NCI-H1436 (cell line): ENCODE data around the gene OBSL1.
A peak's percentile ranks its signal among the peaks of the same experiment; 100 is the strongest.

ENCODE experiments used
- DNase-seq: peaks from one replicate; lab custom pipeline; 2025; lab: John Stamatoyannopoulos, UW

Gene OBSL1

GRCh38 chr2:219549619-219550018 is 21.7 kb downstream of the OBSL1 start:
- no peak for DNase-seq

DNA sequence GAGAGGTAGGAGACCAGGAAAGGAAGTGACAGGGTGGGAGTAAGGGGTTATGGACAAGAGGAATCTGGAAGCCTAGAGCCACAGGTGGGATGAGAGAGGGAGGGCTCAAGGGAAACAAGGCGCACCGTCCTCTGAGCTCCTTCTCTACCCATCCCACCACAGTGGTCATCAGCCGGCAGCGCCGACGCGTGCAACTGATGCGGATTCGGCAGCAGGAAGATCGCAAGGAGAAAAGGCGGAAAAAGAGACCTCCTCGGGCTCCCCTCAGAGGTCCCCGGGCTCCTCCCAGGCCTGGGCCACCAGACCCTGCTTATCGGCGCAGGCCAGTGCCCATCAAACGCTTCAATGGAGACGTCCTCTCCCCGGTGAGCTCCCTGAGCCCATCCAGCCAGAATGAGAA is 22.3 kb downstream of the OBSL1 start:
- no peak for DNase-seq

- no peak for DNase-seq
These were observed 23.7 kb downstream of the OBSL1 start for GRCh38 chr2:219547621-219548020.

DNA sequence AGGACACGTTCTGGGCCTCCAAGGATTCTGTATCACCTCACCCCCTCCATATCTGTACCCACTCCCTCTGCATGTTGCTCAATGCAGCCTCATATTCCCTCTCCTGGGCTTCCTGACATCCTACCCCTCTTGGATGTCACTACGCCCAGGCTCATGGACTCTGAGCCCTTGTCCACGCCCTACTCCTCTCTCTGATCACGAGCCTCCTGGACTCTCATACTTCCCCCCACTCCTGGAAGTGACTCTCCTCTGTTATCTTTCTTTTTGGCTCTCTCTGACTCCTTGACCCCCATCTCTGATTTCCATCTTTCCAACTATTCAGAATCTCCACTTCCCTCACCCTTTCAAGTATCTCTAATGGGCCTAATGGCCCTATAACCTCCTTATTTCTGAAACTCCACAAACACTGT is 25.4 kb downstream of the OBSL1 start:
- no peak for DNase-seq

DNA sequence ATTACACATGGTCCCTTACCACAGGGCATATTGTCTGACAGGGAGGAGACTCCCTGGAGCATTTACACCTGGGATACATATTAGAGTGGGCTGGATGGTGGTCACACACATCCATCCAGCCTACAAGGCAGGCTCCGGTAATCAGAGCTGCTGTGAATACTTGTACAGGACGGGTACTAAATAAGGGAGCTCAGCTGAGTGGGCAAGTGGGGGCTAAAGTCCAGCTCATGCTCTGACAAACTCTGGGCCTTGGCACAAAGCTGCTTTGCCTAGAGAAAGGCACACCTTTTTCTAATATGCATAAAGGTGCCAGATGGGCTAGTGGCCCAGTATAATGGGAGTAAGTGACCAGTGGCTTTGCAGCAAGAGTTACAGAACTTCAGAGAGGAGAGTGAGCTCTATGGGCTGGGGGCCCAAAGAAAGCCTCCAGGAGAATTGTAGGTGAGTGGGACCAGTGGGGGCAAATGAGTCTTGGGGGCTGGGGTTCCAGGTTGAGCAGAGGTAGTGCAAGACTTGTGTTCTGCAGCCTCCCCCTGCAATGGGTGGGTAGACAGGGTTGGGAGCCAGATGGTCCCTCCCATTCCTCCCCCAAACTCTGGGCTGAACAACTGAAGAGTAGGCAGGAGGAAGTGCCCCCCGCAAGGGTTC is 25.9 kb downstream of the OBSL1 start:
- DNase-seq: no peak

DNA sequence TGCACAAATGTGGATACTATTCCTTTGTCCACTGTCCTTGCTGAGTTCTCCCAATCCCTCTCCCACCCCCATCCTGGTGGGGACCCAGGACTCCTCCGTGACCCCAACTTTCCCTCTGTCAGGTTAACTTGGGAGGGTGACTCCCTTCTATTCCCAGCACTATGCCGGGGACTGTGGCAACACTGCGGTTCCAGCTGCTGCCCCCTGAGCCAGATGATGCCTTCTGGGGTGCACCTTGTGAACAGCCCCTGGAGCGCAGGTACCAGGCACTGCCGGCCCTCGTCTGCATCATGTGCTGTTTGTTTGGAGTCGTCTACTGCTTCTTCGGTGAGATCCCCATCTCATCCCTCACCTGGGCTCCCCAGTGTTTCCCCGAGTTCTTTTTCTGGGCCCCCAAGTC is 26.8 kb downstream of the OBSL1 start:
- DNase-seq: no peak

DNA sequence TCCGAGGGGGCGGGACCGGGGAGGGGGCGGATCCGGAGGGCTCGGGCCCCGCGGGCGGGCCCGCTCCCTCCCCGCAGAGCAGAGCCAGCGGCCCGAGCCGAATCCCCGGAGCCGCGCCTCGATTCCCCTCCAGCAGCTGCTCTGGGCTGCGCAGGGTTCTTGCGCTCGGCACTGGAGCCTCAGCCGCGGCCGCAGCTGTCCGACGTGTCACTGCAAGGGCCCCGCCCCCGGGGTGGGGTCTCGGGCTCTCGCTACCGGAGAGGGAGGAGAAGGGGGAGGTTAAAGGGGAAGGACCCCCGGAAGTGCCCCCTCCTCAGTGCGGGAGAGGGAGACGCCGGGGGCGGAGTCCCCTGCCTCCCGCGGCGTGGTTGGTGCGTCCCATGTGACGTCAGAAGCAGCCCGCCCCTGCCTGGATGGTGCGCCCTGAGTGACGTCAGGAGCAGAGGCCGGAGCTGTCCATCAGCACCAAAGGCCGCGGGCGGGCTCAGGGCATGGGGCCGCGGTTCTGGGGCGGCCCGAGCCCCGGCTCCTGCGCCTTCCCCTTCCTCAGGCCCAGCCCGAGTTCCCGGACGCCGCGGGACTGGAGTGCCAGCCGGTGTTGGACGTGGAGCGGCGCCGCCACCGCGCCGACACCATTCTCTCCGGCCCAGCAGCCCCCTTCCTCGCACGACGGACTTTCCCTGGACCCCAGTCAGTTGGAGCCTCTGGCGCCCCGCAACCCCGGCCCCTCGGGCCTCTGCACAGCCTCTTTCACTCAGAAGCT is 27.6 kb downstream of the OBSL1 start, which contains the start of the genes CHPF and TMEM198:
TSS of gene CHPF (minus strand) at position 214 of the 763 bp plus-strand sequence. CDS start 271 bp downstream, outside the sequence.
TSS of gene TMEM198 (plus strand) at position 433 of the 763 bp plus-strand sequence. CDS start 700 bp downstream, outside the sequence.
- DNase-seq: peak; percentile 97

DNA sequence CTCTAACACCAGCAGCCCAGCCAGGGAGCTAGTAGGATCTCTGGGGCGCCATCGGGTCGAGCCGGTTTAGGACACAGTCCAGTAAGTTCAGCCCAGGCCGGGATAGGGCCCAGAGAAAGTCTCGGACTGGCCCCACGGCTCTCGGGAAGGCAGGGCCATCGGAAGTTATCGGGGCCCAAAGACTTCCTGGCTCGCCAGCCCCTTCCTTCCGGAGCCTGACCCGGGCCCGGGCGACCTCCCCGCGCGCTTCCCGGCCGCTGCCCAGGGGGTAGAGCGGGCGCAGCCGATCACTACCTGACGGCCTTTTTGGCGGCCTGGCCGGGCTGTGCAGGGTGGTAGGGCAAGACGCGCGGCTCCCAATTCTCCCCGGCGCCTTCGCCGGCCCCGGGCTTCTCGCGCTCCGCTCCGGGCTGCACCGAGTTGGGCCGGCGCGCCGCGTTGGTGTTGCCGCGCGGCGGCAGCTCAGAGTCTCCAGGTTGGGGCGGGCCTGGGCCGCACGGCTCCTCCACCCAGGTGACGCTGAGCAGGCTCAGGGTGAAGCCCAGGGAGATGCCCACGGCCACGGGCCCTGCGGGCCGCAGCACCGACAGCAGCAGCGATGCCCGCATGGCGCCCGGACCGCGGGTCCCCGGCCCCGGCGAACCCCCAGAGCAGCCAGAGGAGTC is 28.3 kb downstream of the OBSL1 start:
- no peak for DNase-seq

DNA sequence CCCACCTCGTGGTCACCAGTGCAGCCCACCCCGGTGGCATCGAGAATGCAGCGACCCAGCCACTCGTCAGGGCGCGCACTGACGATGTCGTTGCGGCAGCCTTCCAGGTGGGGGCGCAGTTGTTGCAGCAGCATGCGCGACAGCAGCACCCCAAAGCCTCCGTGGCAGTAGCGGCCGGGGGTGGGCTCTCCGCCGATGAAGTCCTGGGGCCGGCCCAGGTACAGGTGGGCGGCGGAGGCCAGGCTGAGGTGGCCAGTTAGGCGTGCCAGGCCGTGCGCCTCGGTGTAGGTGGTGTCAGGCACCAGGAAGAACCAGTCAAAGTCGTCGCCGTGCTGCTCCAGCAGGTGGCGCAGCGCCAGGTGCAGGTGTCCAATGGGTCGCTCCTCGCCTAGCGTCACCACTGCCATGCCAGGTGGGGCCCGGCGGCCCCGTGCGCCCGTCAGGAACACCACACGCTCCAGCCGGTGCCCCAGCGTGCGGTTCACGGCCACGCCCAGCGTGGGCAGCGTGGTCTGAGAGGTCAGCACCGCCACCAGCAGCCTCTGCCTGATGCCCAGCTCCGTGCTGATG is 29.6 kb downstream of the OBSL1 start:
- DNase-seq: peak; percentile 82

DNA sequence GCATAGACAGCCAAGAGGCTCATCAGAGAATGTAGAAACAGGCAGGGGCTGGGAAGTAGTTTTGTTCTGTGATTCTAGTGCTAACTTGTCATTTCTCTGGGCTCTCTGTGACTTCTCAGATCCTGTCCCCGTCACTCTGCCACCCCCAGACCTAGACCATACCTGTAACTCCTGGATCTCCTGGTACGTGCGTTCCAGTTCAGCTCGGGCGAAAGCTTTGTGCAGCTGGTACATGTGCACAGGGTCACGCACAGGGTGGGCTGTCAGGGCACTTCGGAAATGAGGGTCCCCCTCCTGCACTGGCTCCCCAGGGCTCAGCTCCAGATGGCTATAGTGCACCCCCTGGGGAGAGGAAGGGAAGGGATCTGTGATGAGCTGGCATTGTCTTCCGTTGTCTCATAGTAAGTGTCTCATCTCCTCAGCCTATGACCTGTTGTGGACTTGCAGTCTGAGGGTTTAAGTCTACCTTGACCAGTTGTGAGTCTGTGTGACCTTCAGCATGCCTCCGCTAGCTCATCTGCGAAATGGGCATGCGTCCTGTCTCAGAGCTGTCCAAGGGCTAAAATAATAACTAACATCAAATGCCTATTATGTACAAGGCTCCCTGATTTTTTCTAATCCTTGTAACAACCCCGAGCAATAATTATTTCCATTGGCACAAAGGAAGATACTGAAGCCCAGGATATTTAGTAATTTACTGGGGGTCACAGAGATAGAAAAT is 30.4 kb downstream of the OBSL1 start:
- no peak for DNase-seq

GRCh38 chr2:219539926-219540678 is 31.2 kb downstream of the OBSL1 start:
- DNase-seq: no peak

- no peak for DNase-seq
These were observed 32.2 kb downstream of the OBSL1 start for GRCh38 chr2:219538956-219539788.

DNA sequence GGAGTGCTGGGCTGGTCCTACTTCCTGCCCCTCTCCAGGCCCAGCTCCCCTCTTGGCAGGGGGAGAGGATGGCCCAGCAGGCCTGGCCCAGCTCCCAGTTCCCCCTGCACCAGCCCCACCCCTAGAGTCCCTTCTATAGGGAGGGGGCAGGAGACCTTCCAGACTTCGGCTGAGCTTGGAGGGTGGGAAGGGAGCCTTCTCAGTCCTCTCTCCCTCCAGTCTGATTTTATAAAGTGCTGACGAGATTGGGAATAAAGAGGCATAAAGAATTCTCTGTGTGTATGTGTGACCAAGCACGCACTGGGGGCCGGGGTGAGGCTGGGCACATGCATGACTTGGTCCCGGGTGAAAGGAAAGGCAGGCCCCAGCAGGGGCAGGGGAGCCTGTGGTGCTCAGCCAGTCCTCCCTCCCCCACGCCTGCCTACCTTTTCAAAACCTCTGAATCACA is 32.8 kb downstream of the OBSL1 start:
- DNase-seq: no peak

DNA sequence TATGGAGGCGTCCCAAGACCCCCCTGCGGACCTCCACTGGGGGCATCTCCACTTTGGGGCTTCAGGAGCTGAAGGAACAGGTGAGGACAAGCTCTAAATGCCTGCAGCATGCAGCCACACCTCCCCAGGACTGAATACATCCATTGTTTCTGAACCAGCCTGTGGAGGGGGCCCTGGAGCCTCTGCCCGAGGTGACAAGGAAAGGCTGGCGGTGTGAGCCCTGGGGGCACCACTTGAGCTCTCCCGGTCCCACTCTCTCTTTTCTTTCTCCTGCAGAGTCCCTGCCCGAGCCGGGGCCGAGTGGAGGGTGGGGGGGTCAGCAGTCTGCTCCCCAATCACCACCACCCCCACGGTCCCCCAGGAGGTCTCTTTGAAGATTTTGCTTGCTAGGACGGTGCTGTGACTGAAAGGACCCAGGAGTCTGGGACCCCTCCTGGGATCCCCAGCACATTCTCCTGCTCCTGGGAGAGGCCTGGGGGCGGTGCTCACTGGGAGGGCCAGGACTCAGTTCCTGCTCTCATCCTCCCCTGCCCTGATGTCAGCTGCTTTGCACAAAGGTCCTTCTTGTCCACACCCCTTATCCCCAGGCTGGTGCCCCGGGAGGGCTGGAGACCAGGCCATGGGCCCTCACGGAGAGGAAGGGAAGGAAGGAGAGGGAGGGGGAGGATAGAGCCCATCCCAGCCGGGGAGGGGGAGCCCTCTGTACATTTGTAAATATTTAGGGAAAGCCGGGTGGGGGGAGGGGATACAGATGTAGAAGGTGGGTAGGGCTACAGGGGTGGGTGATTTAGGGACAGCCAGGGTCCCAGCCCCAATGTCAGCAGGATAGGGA is 33.5 kb downstream of the OBSL1 start:
- DNase-seq: no peak

DNA sequence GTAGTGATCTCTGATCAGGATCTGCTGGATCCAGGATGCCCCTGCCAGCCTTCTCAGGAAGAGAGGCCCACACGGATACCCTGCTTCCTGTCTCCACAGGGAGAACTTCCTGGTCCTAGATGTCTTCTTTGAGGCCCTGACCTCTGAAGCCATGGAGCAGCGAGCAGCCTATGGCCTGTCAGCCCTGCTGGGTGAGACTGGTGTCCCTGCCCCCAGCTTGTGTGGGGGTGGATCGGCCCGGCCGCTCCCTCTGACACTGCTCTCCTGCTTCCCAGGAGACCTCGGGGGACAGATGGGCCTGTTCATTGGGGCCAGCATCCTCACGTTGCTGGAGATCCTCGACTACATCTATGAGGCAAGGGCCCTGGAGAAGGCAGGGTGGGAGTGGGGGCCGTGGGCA is 34.4 kb downstream of the OBSL1 start:
- no peak for DNase-seq

DNA sequence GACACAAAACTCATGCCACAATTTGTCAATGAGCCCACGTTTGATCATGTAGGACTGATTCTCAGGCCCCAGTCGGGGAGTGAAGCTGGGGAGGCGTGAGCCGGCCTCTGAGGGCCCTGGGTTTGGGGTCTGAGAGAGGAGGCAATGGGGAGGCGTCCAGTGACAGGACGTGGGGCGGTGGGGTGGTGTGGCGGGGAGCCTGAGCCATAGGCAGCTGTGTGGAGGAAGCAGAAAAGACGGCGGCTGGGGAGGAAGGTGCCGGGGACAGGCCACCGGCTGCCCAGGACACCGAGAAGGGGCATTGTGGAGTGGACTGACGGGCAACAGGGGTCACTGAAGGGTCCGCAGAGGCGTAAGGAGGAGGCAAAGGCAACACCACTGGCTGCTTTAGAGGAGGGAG is 34.9 kb downstream of the OBSL1 start:
- DNase-seq: no peak

- no peak for DNase-seq
These were observed 37.2 kb downstream of the OBSL1 start for GRCh38 chr2:219533930-219534661.

- DNase-seq: no peak
These were observed 39.0 kb downstream of the OBSL1 start for GRCh38 chr2:219532378-219532649.
